Erythroblast (primary cell): ENCODE results near the gene ACE.

Experiments
- DNase-seq, 2 experiments: peaks; one replicate each; lab custom pipeline; 2025; lab: John Stamatoyannopoulos, UW
- GATA1 ChIP-seq: IDR thresholded peaks from 2 replicates; pipeline ENCODE4 v1.6.1; 2011; ENCODE audit warnings: low read depth, mild to moderate bottlenecking, control low read depth, low read length, moderate library complexity
- POLR2A ChIP-seq: IDR thresholded peaks from 2 replicates; pipeline ENCODE4 v1.6.1; 2011; ENCODE audit warnings: mild to moderate bottlenecking, low read length

Gene ACE

DNA sequence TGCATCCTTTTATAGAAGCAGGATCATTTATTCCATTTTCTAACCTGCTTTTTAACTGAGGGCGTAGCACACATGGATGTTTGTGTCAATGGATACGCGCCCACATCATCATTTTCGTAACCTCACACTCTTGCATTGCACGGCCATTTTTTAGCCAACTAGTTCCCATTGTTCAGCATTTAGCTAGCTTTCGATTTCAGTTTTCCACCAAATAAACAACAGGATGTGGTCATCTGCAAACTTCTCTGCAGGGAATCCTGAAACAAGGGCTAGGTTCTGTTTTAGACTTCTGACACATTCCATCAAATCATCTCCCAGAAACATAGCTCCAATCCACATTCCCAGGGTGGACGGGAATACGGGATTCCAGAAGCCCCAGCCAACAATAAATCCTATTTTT, 37.2 kb upstream of the ACE start:
- no peak for DNase-seq
- no peak for TF ChIP-seq POLR2A
- no peak for TF ChIP-seq GATA1

DNA sequence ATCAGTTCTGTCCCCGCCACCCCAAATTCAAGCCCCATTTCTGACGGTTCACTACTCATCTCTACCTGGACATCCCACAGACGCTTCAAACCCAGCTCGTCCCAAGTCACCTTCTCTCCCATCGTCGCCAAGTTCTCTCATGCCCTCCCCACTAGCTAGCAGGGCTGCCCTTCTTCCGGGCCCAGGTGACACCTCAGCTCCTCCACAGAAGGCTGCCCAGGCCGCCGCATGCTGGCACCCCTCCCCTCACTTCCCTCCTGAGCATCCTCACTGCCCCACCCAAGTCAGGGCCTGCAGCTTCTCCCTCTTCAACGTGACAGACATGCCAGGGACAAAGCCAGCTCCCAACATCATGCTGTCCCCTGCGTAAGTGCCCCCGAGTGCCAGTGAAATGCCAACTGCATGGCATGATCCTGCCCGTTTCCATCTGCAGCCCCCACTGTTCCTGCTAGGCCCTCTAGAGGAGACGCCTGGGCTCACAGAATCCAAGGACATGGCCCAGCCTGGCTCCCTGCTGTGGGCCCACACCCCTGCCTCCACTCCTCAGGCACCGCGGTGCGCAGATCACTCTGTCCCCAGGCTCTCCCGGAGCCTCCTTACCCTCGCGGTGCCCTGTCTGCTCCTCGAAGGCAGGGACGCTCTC, 36.6 kb upstream of the ACE start:
- no peak for TF ChIP-seq POLR2A
- TF ChIP-seq GATA1, result no peak
- DNase-seq, result no peak

DNA sequence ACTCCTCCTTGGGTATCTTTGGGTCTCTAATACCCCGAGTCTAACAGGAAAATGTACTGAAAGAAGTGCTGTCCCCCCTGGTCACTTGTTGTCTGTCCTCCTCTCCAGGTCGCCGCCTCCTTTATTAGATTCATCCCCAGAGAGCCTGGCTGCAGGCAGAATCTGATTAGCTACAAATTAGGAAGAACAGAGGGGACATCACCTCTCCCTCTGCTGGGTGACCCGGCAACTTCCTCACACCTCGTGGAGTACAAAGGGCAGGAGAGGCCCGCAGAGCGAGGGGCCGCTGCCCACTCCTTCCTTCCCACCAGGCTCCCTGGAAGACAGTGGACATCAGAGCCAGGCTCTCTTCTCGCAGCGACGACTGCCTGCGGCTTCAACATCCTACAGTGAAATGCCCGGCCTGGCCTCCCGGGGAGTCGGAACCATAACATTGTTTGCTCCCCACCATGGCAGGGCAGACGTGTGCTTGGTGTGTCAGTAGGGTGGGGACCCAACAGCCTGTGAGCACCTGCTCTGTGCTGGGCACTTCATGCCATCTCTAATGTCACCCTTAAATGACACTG, 36.0 kb upstream of the ACE start:
- TF ChIP-seq GATA1 (no peak), POLR2A (no peak)
- DNase-seq, result no peak

DNA sequence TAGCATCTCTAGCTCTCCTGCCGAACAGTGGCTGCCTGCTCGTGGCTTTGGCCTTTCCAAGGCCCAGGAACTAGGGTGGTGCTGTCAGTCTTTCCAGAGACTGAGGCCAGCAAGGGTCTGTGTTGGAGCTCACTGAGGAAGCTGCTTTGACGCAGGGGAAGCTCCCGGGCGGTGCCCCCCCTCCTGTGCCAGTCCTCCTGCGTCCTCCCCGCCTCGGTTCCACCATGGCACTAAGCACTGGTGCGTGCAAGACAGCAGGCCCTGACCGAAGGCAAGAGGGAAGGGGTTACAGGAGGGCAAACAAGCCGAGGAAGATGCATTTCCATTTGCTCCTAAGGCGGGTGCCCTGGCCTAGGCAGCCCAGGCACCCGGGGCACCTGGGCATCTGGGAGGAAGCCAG, 35.2 kb upstream of the ACE start:
- no peak for TF ChIP-seq GATA1
- DNase-seq, result no peak

DNA sequence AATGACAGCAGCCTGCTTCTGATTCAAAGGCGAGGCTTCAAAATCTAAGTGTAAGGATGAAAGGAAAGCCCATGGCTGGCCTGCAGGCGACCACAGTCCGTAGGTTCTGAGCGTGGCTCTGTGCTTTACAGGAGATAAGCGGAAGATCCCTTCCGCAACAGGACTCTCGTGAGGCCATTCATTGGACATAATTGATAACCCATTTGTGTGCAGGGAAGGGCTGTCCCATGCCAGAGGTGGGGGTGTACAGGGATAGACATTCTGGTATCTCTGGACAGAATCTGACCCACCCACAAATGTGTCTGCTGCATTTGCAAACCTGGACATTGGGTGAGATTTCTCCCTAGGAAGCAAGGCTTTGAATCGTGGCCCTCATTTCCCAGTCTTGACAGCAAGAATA, 34.8 kb upstream of the ACE start:
- DNase-seq, result no peak
- TF ChIP-seq GATA1 (no peak), POLR2A (no peak)

DNA sequence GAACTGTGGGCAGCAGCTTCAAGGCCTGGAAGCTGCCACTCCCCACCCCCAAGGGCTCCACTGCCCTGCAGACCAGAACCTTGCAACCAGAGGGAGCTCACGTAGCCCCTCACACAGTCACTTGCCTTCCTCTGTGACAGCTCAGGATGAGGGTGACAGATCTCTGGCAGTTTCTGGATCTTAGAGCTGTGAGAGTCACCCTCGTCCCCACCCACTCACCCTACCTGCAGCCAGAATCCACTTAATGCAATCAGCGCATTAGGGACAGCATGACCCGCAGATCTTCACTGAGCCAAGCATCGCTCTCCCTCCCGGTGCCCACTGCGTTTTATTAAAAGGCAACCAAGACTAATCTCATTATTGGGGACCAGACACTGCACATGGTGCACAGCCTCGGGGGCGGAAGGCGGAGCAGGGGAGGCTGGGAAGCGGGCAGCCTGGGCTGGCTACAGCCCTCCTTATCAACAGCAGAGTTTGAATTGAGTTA, 34.3 kb upstream of the ACE start:
- no peak for TF ChIP-seq POLR2A
- TF ChIP-seq GATA1, result no peak
- peak in 1 of 2 experiments; percentile 30 for DNase-seq

DNA sequence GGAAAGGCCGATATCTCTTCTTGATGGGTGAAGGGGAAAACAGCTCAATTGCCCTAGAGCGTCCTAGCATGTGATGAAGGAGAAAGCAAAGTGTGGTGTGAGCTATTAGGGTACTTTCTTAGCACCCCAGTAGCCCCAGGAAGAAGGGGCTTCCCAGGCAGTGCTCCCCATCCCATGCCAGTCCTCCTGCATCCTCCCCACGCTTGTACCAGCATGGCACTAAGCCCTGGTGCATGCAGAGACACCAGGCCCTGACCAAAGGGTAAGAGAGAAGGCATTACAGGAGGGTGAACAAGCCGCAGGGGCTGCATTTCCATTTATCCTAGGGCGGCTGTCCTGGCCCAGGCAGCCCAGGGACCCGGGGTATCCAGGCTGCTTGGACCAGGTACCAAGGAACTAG, 33.8 kb upstream of the ACE start:
- DNase-seq, result no peak
- TF ChIP-seq GATA1 (no peak), POLR2A (no peak)

DNA sequence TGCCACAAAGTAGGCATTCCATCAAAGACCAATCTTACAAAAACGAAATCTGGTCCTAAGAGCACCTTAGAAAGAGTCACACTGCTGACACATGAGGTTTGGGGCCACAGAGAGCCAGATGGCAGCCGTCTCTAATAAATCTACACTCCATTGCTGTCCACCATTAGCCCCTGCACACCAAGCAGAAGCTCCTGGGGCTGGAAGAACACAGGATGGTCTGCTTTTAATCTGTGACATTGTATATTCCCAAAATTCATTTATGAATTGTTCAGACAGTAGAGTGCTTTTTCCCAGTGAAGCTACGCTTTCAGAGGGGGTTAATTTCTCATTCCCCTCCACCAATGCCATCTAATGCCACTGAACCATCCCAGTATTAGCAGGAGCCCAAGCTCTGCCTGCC, 32.4 kb upstream of the ACE start:
- no peak for DNase-seq
- TF ChIP-seq POLR2A, result no peak
- no peak for TF ChIP-seq GATA1

DNA sequence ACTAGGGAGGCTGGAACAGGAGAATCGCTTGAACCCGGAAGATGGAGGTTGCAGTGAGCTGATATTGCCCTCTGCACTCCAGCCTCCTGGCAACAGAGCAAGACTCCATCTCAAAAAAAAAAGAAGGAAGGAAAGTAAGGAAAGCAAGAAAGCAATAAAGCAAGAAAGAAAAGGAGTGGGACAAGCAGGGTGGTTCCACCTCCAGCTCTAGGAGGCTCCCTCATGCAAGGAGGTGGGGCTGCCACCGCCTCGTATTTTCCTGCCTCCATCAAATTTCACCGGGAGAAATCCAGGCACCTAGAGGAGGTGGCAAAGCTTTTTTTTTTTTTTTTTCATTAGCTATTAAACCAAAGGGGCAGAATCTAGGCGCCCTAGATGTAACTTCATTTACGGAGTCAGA, 31.8 kb upstream of the ACE start:
- no peak for DNase-seq

DNA sequence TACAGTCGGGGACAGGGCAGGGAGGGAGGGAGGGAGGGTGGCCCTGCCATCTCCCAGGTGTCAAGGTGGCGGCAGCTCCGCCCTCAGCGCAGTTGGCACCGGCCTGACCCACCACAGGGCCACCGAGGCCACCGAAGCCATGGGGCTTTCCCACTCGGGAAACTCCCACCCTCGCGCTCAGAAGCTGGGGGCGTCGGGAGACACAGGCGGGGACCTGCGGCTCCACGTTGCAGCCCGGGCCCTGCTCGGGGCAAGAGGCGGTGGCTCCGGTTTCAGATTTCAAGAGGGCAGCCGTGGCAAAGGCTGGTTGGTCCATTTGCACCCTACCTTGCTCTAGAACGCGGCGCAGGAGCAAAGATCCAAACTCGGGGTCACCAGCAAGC, 31.3 kb upstream of the ACE start:
- TF ChIP-seq POLR2A (no peak), GATA1 (no peak)
- no peak for DNase-seq

More for the DNA sequence above, 31.8 kb upstream of the ACE start:
- TF ChIP-seq POLR2A, result no peak

DNA sequence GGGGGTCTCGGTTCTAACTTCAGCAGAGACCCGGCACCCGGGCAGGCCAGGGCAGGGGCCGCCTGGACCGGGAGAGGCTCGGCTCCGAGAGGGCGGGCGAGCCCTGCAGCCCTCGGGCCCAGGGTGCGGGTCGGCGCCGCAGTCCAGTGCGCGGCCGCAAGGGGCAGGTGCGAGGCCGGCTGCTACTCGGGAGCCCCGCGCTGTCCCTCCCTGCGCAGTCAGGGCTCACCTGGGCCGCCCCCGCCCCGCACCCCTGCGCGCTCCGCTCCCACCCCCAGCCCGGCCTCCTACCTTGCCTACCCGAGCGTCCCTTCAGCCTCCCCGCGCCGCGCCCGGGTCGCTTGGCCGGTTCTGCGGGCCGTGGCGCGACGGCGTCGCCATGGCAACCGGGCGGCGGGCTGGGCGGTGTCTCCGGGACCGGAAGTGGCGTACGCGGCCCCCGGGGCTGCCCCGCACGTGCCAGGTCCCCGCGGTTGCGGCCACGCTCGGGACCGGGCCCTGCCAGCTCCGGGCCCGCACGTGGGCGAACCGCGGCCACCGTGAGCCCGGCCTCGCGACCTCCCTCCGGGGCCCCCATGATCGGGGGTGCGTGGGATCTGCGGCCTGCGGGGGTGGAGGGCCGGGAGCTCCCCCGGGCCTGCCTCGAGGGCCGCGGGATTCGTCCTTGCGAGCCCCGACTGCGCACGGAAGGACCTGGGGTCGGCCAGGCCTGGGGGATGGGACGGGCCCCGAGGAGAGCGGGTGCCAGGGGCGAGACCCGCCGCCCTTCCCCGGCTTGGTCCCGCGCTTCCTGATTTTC, 30.7 kb upstream of the ACE start, which contains the start of gene CYB561:
Gene CYB561 (minus strand): TSS at position 353 of the 799 bp plus-strand sequence. CDS start 8,759 bp downstream, outside the sequence.
- TF ChIP-seq GATA1 (no peak), POLR2A (no peak)
- DNase-seq, result peak; percentile 82 to 87

DNA sequence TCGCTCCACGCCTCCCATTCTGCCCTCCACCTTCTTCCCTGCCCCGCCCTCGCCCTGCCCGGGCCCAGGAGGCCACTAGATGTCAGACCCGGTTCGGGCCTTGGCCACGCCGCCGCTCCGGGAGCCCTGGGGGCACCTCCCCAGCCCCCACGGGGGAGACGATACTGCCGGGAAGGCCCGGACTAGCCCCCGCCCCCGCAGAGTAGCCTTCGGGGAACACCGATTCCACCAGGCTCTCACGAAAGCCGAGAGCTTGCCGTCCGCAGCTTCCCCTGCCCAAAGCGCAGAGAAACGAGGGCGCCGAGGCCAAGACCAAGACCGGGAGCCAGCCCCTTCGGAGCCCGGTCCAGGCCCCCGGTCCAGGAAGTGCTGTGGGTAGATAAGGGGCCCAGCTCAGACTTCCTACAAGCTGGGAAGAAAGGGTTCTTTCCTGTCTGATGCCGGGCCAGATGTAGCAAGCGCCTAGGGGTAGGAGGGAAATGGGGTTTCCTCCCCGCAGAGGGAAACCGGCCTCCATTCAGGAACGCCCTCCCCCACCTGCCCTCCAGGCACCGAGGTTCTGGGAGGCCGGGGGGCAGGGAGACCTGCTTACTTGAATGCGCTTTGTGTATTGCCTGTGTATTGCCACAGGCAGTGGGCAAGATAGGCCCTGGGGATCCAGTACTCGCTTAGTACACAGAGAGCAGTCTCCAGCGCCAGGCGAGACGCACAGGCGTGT, 29.9 kb upstream of the ACE start:
- TF ChIP-seq GATA1 (no peak), POLR2A (peak; percentile 34)
- DNase-seq, result peak in 1 of 2 experiments; percentile 64

DNA sequence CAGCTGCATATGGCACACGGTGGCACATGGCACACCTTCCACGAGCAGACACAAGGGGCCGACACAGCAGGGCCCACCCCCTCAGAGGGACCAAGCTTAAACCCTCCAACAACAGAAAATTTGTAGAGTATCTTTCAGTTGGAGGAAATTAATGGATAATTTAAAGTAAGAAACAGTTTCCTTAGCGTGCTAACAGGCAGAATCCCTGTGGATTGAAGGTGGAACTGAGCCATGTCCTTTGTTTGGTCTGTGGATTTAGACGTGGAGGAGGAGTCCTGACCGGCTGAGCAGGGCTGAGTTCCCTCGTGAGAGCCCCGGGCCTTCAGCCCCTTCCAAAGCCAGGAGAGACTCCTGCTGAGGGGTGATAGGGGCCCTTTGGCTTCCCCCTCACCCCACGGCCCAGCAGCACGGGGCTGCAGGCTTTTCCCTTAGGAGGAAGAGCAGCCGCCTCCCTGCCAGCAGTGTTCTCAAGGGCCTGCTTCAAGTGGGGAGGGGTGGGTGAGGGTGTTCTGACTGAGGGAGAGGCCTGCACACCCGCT, 29.3 kb upstream of the ACE start:
- DNase-seq, result no peak

DNA sequence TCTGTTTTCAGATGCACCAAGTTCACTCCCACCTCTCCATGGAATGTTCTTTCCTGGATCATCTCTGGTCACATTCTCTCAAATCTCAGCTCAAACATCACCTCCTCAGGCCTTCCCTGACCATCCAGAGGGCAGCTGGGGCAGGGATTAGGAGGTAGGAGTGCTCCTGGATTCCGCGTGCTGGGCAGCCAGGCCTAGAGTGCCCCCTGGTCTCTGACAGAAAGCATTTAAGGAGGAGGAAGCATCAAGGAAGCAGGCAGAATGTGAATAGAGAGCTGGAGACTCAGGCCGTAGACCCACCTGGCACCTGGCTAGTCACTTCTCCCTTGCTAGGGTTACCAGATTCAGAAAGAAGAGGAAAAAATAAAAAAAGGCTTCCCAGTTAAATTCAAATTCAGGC, 28.2 kb upstream of the ACE start:
- no peak for TF ChIP-seq GATA1
- TF ChIP-seq POLR2A, result no peak
- DNase-seq, result no peak

More for the DNA sequence above, 29.3 kb upstream of the ACE start:
- TF ChIP-seq GATA1, result no peak
- no peak for TF ChIP-seq POLR2A
